GM19023 (cell line): ENCODE data around the gene TMEM135.
"Not testable (repeated sequence)": the region's sequence is repeated elsewhere in the genome, so short reads cannot be mapped to it uniquely, and the experiment has no call there.

Experiments used
- ATAC-seq: cut with Tn5 transposase; IDR thresholded peaks from one replicate; pipeline ENCODE4 v1.9.1; 2021; ENCODE audit warnings: mild to moderate bottlenecking, moderate library complexity; ENCODE audit not compliant: unreplicated experiment

Gene TMEM135

DNA sequence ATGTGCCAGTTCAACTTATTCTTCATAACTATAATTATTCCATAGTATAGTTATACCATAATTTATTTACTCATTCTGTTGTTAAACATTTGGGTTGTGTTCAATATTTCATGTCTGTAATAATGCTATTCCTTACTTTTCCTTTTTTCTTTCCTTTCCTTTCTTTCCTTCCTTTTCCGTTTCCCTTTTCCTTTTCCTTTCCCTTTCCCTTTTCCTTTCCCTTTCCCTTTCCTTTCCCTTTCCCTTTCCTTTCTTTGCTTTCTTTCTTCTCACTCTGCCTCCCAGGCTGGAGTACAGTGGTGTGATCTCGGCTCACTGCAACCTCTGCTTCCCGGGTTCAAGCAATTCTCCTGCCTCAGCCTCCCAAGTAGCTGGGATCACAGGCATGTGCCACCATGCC is 151.2 kb downstream of the TMEM135 start:
- ATAC-seq = not testable (repeated sequence)

DNA sequence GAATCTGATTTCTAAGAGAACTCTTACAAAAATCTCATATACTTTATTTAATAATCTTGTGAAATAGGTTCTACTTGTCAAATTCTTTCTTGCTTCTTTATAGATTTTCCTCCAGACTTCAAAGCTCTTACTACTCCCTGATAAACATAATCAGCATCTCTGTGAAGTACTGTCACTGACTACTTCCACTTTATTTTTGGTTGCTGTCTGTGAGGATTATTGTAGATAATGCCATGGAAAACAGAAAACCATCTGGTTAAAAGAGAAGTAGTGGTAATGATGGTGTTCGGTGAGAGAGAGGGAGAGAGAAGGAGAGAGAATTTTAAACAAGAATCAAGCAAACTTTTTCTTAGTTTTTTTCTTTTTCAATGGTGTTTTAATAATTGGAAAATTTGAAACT is 152.3 kb downstream of the TMEM135 start:
- no peak for ATAC-seq

DNA sequence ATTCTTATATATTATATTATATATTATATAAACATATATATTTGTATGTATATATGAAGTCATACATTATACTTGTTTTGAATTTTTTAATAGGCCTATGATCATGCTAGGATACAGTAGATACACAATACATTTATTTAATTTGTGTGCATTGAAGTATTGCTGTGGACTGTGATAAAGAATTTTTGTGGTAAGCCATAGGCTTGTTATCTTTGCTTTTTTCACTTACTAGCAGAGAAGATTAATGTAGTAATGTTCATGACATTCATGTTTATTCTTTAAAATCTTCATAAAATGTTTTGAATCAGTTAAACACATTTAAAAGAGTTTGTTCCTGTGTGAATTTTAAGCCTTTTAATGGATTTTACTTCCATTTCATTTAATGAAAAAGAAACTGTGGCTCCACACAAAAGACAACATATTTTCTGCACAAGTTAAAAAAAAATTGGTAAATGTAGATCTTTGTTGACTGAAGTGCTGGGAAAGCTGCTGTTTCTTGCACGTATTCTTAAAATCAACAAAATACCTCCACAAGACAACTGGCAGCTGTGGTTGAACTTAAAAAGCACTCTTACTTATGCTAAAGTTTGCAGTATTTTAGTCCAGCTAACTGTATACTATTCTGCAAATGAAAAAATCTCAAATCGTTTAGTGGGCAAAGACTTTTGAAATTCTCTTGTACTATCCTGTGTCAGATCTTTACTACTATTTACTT is 156.2 kb downstream of the TMEM135 start:
- ATAC-seq = no peak

DNA sequence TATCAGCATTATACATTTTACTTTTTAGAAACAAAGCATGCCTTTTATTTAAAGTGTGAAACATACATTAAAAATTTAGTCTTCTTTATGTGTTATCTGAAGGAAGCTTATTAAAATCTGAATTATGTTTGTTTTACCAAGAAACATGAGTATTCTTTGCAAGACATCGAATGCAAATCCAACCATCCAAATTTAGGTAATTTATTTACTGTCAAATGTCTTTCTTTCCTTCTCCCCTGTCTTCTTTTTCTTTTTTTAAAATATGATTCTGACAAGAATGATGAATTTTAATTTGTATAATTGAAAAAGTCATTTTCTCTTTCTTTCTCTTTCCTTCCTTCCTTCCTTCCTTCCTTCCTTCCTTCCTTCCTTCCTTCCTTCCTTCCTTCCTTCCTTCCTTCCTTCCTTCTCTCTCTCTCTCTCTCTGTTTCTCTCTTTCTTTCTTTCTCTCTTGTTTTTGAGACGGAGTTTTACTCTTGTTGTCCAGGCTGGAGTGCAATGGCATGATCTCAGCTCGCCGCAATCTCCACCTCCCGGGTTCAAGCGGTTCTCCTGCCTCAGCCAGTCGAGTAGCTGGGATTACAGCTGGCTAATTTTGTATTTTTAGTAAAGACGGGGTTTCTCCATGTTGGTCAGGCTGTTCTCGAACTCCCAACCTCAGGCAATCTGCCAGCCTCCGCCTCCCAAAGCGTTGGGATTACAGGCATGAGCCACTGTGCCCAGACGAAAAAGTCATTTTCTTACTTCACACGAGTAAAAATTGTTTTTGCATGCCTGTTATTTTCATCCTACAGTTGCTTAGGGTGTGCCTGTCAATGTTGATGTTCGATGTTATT is 157.5 kb downstream of the TMEM135 start:
- no peak for ATAC-seq

DNA sequence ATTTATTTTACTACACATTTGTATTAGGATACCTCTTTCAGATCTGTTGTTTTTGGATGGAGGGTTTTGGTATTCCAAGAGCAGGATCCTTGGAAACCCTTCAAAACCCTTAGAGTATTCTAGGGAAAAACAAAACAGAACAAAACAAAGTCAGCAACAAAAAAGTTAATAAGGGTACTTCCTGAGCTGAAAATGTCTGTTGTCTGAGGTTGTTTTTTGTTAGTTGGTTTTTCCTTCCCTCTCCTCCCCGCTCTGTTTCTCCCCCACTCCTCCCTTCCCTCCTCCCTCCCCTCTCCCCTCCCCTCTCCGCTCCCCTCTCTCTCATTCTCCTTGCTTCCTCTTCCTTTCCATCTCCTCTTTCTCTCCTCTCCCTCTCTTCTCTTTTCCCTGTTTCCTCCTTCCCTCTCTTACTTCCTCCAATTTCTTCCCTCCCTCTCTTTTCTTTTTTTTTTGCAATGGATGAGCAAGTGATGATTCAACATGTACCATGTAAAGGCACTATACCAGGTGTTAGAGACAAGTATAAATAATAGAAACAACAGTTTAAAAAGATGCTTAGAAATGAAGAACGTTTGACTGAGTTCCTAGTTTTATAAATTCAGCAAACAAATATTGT is 160.6 kb downstream of the TMEM135 start:
- no peak for ATAC-seq

DNA sequence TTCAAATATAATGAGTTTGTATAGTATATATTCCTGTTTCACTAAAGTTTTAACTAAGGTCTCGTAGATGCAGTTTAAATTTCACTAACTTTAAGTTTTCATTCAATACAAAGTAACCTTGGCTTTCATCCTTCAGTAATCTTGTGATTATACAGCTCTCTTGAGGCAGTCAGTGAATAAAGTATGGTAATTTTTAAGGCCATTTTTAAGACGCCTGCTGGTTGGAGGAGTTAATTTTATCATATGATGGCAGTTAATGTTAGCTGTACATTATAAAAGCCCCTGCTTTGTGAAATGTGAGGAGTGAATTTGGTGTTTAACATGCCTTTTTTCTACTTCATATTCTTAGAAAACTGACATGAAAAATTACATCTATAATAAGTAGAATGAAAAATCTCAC is 163.6 kb downstream of the TMEM135 start:
- no peak for ATAC-seq

DNA sequence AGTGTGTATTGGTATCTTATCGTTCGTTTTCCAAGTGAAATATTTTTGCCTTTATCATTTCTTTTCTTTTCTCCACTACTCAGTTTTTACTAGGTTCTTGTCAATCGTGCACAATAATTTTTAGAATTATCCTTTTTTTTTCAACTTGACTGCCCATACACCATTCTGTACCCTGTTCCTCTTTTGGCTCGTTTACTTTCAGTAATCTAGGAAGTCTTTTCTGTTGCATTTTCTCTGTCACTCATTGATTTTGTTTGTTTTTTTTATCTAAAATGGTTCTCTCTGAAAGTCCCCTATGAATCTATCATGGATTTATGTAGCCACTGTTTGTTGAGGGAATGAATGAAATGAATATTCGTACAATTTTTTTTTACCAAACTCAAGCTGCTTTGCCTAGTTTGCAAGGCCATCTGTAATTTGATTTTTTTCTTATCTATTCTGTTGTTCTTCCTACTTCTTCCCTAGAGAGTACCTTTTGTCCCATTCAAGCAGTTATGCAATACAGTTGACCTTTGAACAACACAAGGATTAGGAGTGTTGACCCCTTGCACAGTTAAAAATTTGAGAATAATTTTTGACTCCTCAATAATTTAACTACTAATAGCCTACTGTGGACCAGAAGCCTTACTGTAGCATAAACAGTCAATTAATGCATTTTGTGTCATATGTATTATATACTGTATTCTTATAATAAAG is 166.3 kb downstream of the TMEM135 start:
- no peak for ATAC-seq

DNA sequence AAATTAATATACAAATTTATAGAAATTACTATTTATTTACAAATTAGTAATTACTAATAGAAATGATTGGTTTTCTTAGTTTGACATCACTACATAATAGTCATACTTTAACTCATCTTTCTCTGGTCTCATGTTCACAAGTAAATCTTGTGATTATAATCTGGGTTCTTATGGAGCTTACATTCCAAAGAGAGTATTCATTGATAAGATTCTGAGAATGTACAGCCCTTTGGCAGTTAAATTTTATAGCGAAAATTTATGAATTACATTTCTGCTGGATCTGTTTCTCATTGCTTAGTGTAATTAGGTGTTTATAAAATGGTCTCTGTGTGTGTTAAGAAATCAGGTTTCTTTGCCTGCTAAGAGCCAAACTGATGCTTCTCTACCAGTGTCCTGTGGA is 175.2 kb downstream of the TMEM135 start:
- ATAC-seq = no peak

DNA sequence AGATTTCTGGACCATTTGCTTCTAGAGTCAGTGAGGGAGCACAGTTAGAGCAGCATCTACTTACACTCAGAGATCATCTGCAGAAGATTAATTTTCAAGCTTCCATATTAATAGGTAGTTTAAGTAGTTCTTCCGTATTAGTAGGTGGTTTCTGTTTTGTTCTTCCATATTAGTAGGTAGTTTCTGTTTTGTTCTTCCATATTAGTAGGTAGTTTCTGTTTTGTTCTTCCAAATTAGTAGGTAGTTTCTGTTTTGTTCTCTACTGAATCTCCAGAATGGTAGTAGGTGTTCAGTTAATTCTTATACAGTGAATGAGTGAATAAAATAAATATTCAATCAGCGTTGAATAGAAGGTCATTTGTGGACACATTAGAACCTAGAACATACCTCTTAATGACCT is 175.7 kb downstream of the TMEM135 start:
- no peak for ATAC-seq

DNA sequence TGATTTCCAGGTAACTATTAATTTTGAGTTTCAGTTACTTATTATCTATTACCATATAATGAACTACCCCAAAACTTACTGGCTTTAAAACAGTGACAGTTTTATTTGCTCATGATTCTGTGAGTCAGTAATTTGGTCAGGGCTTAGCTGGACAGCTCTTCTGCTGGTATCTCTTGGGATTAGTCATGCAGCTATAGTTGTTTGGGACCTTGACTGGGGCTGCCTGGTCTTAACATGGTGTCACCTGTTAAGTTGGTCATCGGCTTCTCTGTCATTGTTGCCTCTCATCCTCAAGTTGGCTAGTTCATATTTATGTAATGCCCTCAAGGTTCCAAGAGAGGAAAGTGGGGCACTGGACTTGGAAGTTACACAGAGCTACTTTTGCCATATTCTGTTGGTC is 177.5 kb downstream of the TMEM135 start:
- ATAC-seq = no peak

DNA sequence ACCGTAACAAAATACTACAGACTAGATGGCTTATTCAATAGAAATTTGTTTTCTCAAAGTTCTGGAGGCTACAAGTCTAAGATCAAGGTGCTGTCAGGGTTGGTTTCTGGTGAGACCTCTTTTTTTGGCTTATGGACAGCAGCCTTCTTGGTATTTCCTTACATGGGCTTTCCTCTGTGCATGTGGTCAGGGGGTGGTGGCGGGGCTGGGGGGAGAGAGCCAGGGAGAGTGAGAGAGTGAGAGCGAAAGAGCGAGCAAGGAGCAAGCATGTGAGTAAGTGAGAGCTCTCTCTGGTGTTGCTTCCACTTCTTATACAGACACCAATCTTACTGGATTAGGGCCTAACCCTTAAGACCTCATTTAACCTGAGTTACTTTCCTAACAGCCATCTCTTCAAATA is 181.5 kb downstream of the TMEM135 start:
- no peak for ATAC-seq

DNA sequence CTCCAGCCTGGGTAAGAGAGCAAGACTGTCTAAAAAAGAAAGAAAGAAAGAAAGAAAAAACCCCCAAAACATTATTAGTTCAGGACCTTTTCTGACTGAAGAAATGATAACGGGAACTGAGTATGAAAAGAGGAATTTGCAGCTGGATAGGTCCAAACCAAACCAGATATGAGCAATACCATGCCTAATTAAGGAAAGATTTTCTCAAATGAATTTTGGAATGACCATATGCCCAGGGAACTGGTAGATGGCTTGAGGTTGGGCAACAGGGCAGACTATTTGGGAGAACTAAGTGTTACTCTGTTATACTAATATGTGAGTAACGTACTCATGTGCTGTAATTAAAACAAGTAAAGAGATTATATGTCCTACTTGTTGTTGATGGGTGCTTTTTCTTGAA is 186.1 kb downstream of the TMEM135 start:
- no peak for ATAC-seq

DNA sequence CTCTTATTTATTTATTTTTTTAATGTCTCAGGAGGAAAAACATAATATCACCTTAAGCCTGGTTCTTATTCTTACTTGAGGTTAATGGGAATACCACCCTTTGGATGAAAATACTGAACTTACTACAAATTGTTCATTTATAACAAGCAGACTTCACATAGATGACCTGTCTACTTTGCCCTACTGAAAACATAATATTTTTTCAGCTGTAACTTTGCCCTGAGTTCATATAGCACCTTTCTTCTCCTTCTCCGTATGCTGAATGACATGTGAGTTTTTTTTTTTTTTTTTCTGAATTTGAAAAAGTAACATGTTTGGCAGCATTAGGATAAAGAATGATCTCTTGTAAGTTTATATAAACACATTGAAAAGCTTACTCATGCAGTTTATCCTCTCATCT is 186.8 kb downstream of the TMEM135 start:
- ATAC-seq = no peak

DNA sequence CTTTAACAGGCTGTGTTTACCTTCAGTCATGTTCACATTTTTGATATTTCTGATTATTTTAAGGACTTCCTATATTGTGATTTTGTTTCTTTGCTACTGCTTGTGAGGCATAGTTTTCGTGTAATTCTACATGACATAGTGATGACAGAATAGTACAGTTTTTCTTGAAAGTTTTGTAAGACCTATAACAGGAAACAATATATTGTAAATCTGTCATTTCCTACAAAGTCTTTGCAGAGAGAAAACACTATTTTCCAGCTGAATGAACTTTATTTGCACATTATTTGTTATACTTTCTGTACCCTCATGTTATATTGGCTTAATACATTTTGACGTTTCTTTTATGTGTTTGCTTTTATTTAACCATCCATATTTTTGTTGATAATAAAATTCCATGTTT is 191.1 kb downstream of the TMEM135 start:
- no peak for ATAC-seq

DNA sequence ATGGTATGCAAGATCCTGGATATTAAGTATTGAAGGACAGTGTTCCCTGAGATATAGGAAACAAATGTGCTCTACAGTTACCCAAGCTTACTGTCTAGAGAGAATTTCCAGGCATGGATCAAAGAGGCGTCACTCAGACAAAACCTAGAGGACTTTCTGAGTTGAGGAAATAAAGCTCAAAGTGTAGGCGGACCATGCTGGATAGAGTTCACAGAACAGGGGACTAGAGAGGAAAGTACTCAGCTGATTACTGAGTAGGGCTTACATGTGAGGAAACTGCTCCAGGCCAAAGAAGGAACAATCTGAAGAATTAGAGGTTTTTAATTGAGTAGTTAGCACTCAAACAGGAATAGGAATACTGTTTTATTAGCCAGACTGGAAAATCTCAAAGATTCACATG is 193.3 kb downstream of the TMEM135 start:
- ATAC-seq = no peak

DNA sequence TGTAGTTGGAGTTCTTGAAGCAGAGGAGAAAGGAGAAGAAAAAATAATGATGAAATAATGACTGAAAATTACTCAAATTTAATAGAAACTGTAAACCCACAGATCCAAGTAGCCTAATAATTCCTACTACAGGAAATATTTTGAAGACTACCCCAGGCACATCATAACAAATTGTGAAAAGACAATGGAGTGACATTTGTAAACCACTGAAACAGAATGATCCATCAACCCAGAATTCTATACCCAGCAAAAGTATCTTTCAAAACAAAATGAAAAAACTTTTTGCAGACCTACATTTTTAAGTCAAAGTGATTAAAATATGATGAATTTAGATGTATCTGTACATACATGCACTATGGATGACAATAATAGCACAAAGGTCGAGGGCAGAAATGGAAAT is 194.6 kb downstream of the TMEM135 start:
- no peak for ATAC-seq

DNA sequence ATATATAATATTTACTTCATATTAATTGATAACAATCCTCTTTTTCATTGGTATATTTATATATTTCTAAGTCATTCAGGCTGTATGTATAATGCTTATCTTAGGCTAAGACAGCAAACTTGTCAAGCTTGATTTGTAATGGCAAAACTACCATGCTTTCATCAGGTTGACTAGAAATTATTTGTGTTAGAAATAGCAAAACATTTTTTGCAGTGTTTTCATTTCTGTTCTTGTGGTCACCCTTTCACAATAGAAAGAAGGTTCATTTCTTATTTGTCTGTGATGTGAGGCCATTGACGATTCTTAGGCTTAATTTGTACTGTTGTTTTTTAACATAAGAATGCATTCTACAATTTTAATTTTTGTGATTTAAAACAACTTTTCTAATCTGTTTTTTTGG is 197.6 kb downstream of the TMEM135 start:
- no peak for ATAC-seq

DNA sequence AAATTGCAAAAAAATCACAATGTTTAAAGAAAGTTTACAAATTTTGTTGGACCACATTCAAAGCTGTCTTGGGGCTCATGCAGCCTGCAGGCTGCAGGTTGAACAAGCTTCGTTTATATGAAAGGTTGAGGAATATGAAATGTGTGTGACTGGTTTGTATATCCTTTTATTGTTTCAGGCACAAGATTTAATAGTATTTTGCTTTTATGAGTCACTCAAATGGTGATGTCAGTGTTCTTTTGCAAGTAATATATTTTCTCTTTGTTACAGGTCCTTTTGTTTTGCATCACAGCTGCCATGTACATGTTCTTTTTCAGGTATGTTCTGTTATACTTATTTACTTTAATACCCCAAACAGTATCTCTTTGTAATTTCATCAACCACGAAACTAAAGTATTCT is 198.6 kb downstream of the TMEM135 start:
- no peak for ATAC-seq

DNA sequence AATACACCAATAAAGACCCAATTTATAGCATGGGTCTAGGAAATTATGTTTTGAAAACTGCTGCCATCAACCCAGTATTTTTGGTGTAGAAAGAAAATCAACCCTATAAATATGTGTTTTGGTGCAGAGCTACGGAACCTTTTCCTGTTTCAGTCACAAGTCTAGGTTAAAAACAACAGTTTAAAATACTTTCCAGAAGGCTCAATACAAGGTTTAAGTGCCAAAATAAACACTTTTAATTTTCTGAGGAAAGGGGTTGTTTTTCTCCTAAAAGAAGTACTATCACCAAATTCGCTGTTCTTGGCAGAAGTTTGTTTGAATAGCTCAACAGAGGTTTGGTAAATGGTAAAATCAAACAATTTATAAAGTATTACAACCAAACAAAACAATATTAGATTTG is 201.3 kb downstream of the TMEM135 start:
- no peak for ATAC-seq

DNA sequence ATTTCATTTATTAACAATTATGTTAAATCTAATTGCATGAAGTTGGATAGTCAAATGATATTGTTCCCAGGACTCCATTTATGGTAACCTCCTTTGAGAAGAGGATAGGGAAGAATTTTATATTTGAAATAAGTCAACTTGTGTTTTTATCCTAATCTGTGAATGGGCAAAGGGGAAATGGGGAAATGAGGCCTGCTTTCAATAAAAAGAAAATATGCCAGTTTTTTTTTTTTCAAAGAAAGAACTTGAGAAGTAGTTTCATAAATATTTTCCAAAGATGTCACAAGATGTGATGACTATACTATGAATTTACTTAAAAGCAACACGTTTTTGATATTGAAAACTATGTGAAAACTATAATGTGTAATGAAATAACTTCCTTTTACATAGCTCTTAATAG is 201.8 kb downstream of the TMEM135 start:
- no peak for ATAC-seq

DNA sequence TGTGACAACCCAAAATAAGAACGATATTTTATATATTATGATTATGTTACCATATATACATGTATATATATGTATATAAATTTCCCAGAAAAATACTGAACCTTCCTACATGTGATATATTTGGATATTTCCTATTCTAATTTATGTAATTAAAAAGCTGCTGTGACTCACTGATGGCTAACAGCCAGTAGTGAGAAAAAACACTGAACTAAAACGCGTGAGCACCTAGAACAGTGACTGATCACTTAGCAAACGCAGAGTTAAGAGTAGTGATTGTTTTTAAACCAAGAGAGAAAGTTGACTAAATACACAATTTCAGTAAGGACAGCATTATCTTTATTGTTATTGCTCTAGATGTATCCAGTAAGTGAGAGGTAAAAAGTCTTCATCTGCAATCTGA is 213.8 kb downstream of the TMEM135 start:
- no peak for ATAC-seq
